ENCODE data around the gene ABCC8.
A peak's percentile ranks its signal among the peaks of the same experiment; 100 is the strongest.

Gene ABCC8

DNA sequence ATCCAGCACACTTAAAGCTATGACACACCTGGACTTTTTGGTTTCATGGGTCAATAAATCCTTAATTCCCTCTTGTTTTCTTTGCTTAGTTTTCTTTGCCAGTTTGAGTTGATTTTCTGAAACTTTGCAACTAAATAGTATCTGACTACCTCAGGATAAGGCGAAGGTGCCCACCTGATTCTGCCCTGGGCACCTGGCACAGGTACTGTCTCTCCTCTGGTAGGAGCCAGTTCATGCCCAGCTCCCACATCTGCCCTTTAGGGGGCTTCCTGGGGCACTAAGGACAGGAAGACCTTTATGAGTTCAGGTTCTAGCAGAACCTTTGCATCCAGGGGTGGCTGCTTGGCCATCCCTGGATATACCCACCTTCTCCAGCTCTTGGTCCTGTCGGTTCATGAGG, 68.6 kb downstream of the ABCC8 start:
- no peak for DNase-seq
- Histone ChIP-seq H3K9me3 (ENCODE audit: control insufficient read depth, low read length) (no peaks in the 10 kb centered on the region), H3K4me3 (ENCODE audit: insufficient read depth in 1 of 2, low read depth in 1 of 2, low read length in 2 of 2) (no peak overlapping the region), H3K23ac (ENCODE audit: low read length in 2 of 2) (no peak overlapping the region), H3K79me1 (replicated peaks; ENCODE audit: low read length, poor library complexity, severe bottlenecking) (no peaks in the 10 kb centered on the region), H3K27ac (ENCODE audit: low read length, poor library complexity, severe bottlenecking) (no peak overlapping the region), H3K4me1 (ENCODE audit: control insufficient read depth, insufficient read depth, low read depth, low read length) (peaks cover 2% of the 10 kb centered on the region), H3K4ac (ENCODE audit: low read depth in 1 of 2, low read length in 2 of 2) (no peak overlapping the region), H4K8ac (ENCODE audit: low read length) (no peak overlapping the region), H3K18ac (ENCODE audit: low read depth in 1 of 2, low read length in 2 of 2) (no peak overlapping the region), H2BK12ac (ENCODE audit: low read length in 2 of 2) (no peak overlapping the region), H3K9ac (ENCODE audit: low read length) (no peak overlapping the region), H3K36me3 (ENCODE audit: control insufficient read depth in 1 of 2, insufficient read depth in 2 of 2, low read depth in 1 of 2, low read length in 2 of 2) (no peaks in the 10 kb centered on the region), H2BK120ac (ENCODE audit: low read depth, low read length) (no peak overlapping the region), H3K4me2 (ENCODE audit: low read length, poor library complexity, severe bottlenecking) (no peak overlapping the region), H3K27me3 (ENCODE audit: control insufficient read depth in 1 of 2, insufficient read depth in 1 of 2, low read length in 2 of 2) (peaks cover 4 to 33% of the 10 kb centered on the region in 2 experiments), H3K14ac (ENCODE audit: low read length in 2 of 2) (no peak overlapping the region), H2AFZ (ENCODE audit: low read depth, low read length) (no peak overlapping the region), H2BK5ac (ENCODE audit: low read depth, low read length, poor library complexity, severe bottlenecking) (no peak overlapping the region), H2AK5ac (ENCODE audit: low read length, severe bottlenecking) (no peak overlapping the region), H2BK15ac (ENCODE audit: low read depth, poor library complexity, severe bottlenecking) (no peak overlapping the region), H4K91ac (ENCODE audit: low read length) (no peak overlapping the region)
- 73% methylated on average over 2 of the region's 2 CpGs for WGBS

DNA sequence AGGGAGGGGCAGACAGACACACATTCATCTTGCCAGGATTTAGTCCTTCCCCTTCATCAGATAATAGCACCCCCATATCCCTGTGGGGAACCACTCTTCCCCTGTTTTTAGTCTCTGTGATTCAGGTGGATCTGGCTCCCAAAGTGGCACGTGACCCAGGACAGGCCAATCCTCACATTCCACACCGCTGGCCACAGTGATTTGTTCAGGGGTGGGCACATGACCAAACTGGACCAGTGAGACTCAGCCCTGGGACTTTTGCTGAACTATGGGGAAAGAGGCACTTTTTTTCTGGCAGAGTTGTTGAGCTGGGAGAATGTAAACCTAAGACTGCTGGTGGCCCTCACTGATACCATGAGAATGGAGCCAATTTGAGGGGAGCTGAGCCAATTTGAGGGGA, 69.1 kb downstream of the ABCC8 start:
- Histone ChIP-seq H2AK5ac (ENCODE audit: low read length, severe bottlenecking) (no peak overlapping the region), H2BK5ac (ENCODE audit: low read depth, low read length, poor library complexity, severe bottlenecking) (no peak overlapping the region), H3K79me1 (replicated peaks; ENCODE audit: low read length, poor library complexity, severe bottlenecking) (no peaks in the 10 kb centered on the region), H3K4me1 (ENCODE audit: control insufficient read depth, insufficient read depth, low read depth, low read length) (peaks cover 2% of the 10 kb centered on the region), H2BK120ac (ENCODE audit: low read depth, low read length) (no peak overlapping the region), H3K18ac (ENCODE audit: low read depth in 1 of 2, low read length in 2 of 2) (no peak overlapping the region), H3K14ac (ENCODE audit: low read length in 2 of 2) (no peak overlapping the region), H3K27ac (ENCODE audit: low read length, poor library complexity, severe bottlenecking) (no peak overlapping the region), H2BK15ac (ENCODE audit: low read depth, poor library complexity, severe bottlenecking) (no peak overlapping the region), H3K4me2 (ENCODE audit: low read length, poor library complexity, severe bottlenecking) (no peak overlapping the region), H3K4ac (ENCODE audit: low read depth in 1 of 2, low read length in 2 of 2) (no peak overlapping the region), H2BK12ac (ENCODE audit: low read length in 2 of 2) (no peak overlapping the region), H3K4me3 (ENCODE audit: insufficient read depth in 1 of 2, low read depth in 1 of 2, low read length in 2 of 2) (no peak overlapping the region), H3K27me3 (ENCODE audit: control insufficient read depth in 1 of 2, insufficient read depth in 1 of 2, low read length in 2 of 2) (peaks cover 4 to 28% of the 10 kb centered on the region in 2 experiments), H3K9ac (ENCODE audit: low read length) (no peak overlapping the region), H3K36me3 (ENCODE audit: control insufficient read depth in 1 of 2, insufficient read depth in 2 of 2, low read depth in 1 of 2, low read length in 2 of 2) (no peaks in the 10 kb centered on the region), H3K9me3 (ENCODE audit: control insufficient read depth, low read length) (no peaks in the 10 kb centered on the region), H4K8ac (ENCODE audit: low read length) (no peak overlapping the region), H3K23ac (ENCODE audit: low read length in 2 of 2) (no peak overlapping the region), H2AFZ (ENCODE audit: low read depth, low read length) (no peak overlapping the region), H4K91ac (ENCODE audit: low read length) (no peak overlapping the region)
- WGBS, result 73% methylated on average over 2 of the region's 2 CpGs
- DNase-seq, result no peak

DNA sequence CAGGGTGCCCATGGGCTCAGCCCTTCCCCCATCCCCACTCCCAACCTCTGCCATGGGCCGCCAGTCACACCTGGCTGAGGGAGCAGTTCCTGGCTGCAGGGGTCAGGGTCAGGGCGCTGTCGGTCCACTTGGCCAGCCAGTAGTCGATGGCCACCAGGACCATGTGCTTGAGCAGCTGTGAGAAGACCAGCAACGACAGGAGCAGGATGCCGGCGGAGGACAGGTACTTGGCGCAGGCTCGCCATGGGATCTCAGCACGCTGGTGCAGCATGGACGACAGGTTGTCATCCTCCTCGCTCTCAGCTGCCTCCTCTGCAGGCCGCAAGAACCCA, 69.9 kb downstream of the ABCC8 start:
- H3K27me3 ChIP-seq (ENCODE audit: control insufficient read depth in 1 of 2, insufficient read depth in 1 of 2, low read length in 2 of 2), result peaks cover 4 to 27% of the 10 kb centered on the region in 2 experiments
- H2BK5ac ChIP-seq (ENCODE audit: low read depth, low read length, poor library complexity, severe bottlenecking), result no peak overlapping the region
- H3K9ac ChIP-seq (ENCODE audit: low read length), result no peak overlapping the region
- peaks cover 2% of the 10 kb centered on the region for H3K4me1 ChIP-seq (ENCODE audit: control insufficient read depth, insufficient read depth, low read depth, low read length)
- no peak overlapping the region for H3K4me3 ChIP-seq (ENCODE audit: insufficient read depth in 1 of 2, low read depth in 1 of 2, low read length in 2 of 2)
- 97% methylated on average over 13 of the region's 13 CpGs for WGBS
- no peak overlapping the region for H3K18ac ChIP-seq (ENCODE audit: low read depth in 1 of 2, low read length in 2 of 2)
- no peak overlapping the region for H2BK15ac ChIP-seq (ENCODE audit: low read depth, poor library complexity, severe bottlenecking)
- H4K91ac ChIP-seq (ENCODE audit: low read length), result no peak overlapping the region
- H3K36me3 ChIP-seq (ENCODE audit: control insufficient read depth in 1 of 2, insufficient read depth in 2 of 2, low read depth in 1 of 2, low read length in 2 of 2), result no peaks in the 10 kb centered on the region
- no peak overlapping the region for H2BK12ac ChIP-seq (ENCODE audit: low read length in 2 of 2)
- no peak overlapping the region for H4K8ac ChIP-seq (ENCODE audit: low read length)
- H3K79me1 ChIP-seq (replicated peaks; ENCODE audit: low read length, poor library complexity, severe bottlenecking), result no peaks in the 10 kb centered on the region
- H2BK120ac ChIP-seq (ENCODE audit: low read depth, low read length), result no peak overlapping the region
- H3K14ac ChIP-seq (ENCODE audit: low read length in 2 of 2), result no peak overlapping the region
- no peak overlapping the region for H3K4me2 ChIP-seq (ENCODE audit: low read length, poor library complexity, severe bottlenecking)
- H3K27ac ChIP-seq (ENCODE audit: low read length, poor library complexity, severe bottlenecking), result no peak overlapping the region
- H2AK5ac ChIP-seq (ENCODE audit: low read length, severe bottlenecking), result no peak overlapping the region
- no peak overlapping the region for H3K4ac ChIP-seq (ENCODE audit: low read depth in 1 of 2, low read length in 2 of 2)
- no peaks in the 10 kb centered on the region for H3K9me3 ChIP-seq (ENCODE audit: control insufficient read depth, low read length)
- no peak overlapping the region for H3K23ac ChIP-seq (ENCODE audit: low read length in 2 of 2)
- no peak for DNase-seq
- no peak overlapping the region for H2AFZ ChIP-seq (ENCODE audit: low read depth, low read length)

- Histone ChIP-seq H2BK5ac (ENCODE audit: low read depth, low read length, poor library complexity, severe bottlenecking) (no peak overlapping the region), H2BK15ac (ENCODE audit: low read depth, poor library complexity, severe bottlenecking) (no peak overlapping the region), H2AK5ac (ENCODE audit: low read length, severe bottlenecking) (no peak overlapping the region), H3K18ac (ENCODE audit: low read depth in 1 of 2, low read length in 2 of 2) (no peak overlapping the region), H3K27ac (ENCODE audit: low read length, poor library complexity, severe bottlenecking) (no peak overlapping the region), H3K9ac (ENCODE audit: low read length) (no peak overlapping the region), H4K8ac (ENCODE audit: low read length) (no peak overlapping the region), H3K27me3 (ENCODE audit: control insufficient read depth in 1 of 2, insufficient read depth in 1 of 2, low read length in 2 of 2) (peaks cover 7 to 26% of the 10 kb centered on the region in 2 experiments), H3K9me3 (ENCODE audit: control insufficient read depth, low read length) (no peaks in the 10 kb centered on the region), H3K4ac (ENCODE audit: low read depth in 1 of 2, low read length in 2 of 2) (no peak overlapping the region), H3K79me1 (replicated peaks; ENCODE audit: low read length, poor library complexity, severe bottlenecking) (no peaks in the 10 kb centered on the region), H4K91ac (ENCODE audit: low read length) (no peak overlapping the region), H2BK12ac (ENCODE audit: low read length in 2 of 2) (no peak overlapping the region), H2AFZ (ENCODE audit: low read depth, low read length) (no peak overlapping the region), H3K36me3 (ENCODE audit: control insufficient read depth in 1 of 2, insufficient read depth in 2 of 2, low read depth in 1 of 2, low read length in 2 of 2) (no peaks in the 10 kb centered on the region), H2BK120ac (ENCODE audit: low read depth, low read length) (no peak overlapping the region), H3K23ac (ENCODE audit: low read length in 2 of 2) (no peak overlapping the region), H3K14ac (ENCODE audit: low read length in 2 of 2) (peak overlapping the region in 1 of 2 experiments; percentile 25), H3K4me3 (ENCODE audit: insufficient read depth in 1 of 2, low read depth in 1 of 2, low read length in 2 of 2) (peak overlapping the region in 1 of 2 experiments; percentile 11), H3K4me1 (ENCODE audit: control insufficient read depth, insufficient read depth, low read depth, low read length) (peaks cover 2% of the 10 kb centered on the region), H3K4me2 (ENCODE audit: low read length, poor library complexity, severe bottlenecking) (no peak overlapping the region)
- 87% methylated on average over 8 of the region's 8 CpGs for WGBS
- DNase-seq, result no peak
Measured at GRCh38 chr11:17406082-17406817, 70.4 kb downstream of the ABCC8 start.
